Uterus (tissue), 2 donors: ENCODE measurements around the gene DISP1.

Experiments used
- POLR2A ChIP-seq, 2 donors: fragments of 450-650 bp; IDR thresholded peaks; one replicate each; pipeline ENCODE4 v1.6.1; 2016; ENCODE audit warnings: antibody characterized with exemption in 2 of 2, mild to moderate bottlenecking in 1 of 2, moderate library complexity in 1 of 2
- TF ChIP-seq, protein P1 (sequence below), 4 experiments: fragments of 200-600 bp in 2 of 4; fragments of 450-650 bp in 2 of 4; sonication (generic) in 2 of 4; IDR thresholded peaks; one replicate each; pipeline ENCODE4 v1.5.1; 2016 to 2019; ENCODE audit warnings: antibody characterized with exemption in 4 of 4, mild to moderate bottlenecking in 2 of 4, moderate library complexity in 1 of 4

DNA sequence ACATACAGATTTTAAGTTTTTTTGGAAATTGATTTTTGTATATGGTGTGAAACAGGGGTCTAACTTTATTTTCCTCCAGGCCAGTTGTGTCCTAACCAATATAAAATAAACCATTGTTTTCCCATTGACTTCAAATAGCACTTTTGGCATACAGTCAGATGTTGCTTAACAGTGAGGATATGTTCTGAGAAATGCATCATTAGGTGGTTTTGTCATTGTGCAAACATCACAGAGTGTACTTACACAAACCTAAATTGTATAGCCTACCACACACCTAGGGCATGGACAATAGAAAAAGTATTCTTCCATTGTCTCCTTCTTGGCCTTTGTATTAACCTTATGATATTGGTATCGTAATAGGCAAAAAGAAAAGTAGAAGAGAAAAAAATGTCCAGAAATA is 37.4 kb upstream of the DISP1 start:
- TF ChIP-seq, protein P1, sequence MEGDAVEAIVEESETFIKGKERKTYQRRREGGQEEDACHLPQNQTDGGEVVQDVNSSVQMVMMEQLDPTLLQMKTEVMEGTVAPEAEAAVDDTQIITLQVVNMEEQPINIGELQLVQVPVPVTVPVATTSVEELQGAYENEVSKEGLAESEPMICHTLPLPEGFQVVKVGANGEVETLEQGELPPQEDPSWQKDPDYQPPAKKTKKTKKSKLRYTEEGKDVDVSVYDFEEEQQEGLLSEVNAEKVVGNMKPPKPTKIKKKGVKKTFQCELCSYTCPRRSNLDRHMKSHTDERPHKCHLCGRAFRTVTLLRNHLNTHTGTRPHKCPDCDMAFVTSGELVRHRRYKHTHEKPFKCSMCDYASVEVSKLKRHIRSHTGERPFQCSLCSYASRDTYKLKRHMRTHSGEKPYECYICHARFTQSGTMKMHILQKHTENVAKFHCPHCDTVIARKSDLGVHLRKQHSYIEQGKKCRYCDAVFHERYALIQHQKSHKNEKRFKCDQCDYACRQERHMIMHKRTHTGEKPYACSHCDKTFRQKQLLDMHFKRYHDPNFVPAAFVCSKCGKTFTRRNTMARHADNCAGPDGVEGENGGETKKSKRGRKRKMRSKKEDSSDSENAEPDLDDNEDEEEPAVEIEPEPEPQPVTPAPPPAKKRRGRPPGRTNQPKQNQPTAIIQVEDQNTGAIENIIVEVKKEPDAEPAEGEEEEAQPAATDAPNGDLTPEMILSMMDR (IDR thresholded peaks at IDR 0.05): no peak
- no peak for TF ChIP-seq POLR2A (IDR thresholded peaks at IDR 0.05)
